C1 segment of cervical spinal cord (tissue), 14 donors: ENCODE data around the gene HMOX2.
A peak's percentile ranks its signal among the peaks of the same experiment; 100 is the strongest.

Experiments
- DNase-seq, 14 donors: peaks; one replicate each; lab custom pipeline; 2025; lab: John Stamatoyannopoulos, UW

HMOX2 gene

DNA sequence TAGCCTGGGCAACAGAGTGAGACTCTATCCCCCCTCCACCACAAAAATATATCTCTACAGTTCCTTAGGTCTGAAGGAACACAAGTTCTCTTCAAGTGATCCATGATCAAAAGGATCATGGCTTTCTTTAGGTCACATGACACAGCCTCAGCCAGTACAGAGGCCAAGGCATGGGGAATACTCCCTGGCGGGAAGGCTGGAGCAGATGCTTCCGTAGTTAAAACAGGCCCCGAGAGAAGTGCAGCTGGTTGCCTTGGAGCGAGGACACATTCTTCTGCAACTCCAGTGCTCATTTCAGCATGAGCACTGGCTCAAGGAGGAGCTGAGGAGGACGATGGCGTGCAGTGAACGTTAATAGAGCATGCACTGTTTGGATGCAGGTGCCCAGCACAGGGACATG is 48.9 kb downstream of the HMOX2 start:
- peak in 1 of 14 donors; percentile 17 for DNase-seq

DNA sequence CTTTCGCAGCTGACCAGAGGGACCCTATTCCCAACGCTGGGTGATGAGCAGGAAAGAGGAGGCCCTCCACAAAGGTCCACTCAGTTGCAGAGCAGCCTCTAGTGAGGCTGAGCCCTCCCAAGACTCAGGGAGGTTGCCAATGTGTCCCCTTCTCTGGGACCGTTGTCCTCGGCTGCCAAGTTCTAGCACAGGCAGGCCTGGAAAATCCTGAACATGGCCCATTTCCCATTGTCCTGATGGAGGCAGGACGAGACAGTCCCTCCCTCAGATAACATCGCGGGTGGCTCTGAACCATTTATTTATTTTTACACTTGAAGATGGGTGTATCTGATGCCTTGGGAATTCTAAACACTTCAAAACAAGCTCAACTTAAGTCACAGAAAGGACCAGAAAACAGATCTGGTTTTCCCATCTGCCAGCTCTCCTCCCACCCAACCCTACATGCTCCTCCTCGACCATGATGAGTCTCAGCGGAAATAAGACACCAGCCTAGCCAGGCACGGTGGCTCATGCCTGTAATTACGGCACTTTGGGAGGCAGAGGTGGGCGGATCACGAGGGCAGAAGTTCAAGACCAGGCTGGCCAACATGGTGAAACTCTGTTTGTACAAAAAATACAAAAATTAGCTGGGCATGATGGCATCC is 49.6 kb downstream of the HMOX2 start:
- DNase-seq, result no peak

DNA sequence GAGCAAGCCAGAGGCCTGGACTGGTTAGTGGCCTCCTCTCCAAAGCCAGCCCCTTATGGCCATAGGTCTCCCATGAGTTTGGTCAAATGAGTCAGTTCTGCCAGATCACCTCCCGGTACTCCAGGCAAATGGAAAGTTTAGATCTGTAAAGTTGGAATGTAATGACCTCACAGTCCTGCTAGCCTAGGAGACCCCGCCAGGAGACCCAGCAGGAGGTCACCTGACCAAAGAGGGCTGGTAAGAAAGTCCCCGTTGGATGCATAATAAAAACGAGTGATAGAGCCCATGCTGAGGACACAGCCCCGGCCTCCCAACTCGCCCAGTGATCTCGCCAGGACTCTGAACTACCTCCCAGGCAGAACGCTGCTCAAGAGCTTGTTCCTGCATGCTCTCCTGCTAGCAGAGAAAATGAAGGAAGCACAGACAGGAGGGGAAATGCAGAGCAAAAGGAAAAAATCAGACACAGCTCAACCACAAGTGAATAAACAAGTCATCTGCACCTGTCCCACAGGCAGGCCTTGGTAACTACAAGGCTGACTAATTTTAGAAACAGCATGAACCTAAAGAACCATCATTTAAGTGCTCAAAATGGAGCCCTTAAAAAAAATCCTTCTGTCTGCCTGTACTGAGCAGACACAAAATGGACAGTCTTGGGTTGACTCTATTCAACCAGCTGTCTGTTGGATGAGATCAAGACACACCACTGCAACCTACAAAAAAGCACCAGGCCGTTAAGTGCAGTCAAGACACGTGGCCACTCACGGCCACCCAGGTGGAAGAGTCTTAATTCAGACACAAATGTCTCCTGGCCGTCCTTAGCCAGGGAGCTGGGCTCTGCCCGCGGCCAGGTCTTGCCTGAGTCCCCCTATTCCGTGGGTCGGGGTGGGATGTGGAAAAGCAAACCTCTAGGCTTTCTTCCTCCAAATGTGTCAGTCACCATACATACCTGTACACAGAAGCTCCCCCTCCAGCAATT is 53.2 kb downstream of the HMOX2 start:
- DNase-seq, result peak in 1 of 14 donors; percentile 21

DNA sequence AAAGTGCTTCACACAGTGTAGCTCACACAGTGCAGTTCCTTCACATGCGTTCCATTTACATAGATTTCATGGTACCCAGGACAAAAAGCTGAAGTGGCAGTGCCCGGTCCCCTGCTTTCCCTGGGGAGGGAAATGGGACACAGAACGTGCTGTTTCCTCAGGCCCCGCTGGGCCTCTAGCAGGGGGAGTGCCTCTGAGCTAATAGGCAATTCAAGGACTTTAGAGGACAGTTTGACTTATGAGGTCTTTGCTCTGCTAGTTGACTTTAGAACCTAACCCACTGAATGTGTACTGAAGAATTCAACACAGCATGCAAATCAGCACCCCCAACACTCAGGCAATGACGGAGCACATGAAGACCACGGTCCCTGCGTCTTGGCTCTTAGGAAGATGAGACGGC is 55.6 kb downstream of the HMOX2 start:
- no peak for DNase-seq

DNA sequence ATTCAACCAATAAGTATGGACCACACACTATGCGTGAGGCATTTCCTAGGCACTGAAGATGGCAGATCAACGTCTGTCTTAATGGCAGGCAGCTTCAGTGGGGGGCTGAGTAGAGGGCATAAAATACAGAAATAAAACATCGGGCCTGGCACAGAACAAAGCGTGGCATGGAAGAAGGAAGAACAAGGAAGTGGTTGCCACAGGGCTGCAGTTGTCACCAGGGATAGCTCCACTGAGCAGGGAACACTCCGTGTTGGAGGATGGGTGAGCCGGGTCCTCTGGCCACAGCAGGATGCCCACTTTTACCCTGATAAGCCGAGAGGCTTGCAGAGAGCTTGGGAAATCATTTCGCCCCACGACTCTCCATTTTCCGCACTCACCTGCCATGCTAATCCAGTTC is 56.0 kb downstream of the HMOX2 start:
- no peak for DNase-seq

DNA sequence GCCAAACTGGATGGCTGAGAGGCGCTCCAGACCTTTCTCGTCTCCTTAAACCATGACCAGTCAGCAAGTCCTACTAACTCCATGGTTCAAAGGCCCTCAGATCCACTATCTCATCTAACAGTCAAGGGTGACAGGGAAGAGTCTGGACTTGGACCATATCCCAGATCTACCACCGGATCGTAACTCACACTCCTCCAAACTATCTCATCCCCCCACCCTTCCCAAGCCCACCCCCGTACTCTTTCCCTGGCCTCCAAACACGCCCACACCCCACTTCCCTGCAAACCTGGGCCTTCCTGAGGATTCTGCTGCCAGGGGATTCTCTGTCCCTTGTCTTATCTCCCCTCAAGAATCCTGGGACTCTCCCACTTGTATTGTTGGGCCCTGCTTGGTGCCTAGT is 57.3 kb downstream of the HMOX2 start:
- DNase-seq, result no peak

DNA sequence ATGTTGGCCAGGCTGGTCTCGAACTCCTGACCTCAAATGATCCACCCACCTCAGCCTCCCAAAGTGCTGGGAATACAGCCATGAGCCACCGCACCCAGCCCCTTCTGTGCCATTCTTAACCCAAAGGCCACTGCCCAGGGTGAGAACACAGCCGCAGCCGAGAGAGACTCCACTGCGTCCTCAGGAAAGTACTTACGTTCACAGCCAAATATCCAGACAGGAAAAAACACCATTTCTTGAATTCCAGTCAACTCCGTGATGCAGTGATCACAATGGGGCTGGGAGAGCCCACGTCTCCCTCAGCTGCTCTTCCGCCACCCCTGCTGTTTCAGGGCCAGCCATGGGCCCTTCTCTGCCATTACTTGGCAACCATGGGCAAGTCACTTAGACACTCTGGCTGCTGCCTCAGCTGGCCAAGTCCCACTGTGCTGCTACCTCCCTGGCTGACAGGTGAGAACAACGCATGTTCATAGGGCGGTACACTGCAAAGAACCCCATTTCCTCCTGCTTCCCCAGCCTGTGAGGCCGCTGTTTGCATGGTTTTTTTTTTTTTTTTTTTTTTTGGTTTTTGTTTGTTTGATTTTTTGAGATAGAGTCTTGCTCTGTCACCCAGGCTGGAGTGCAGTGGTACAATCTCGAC is 58.1 kb downstream of the HMOX2 start:
- no peak for DNase-seq

DNA sequence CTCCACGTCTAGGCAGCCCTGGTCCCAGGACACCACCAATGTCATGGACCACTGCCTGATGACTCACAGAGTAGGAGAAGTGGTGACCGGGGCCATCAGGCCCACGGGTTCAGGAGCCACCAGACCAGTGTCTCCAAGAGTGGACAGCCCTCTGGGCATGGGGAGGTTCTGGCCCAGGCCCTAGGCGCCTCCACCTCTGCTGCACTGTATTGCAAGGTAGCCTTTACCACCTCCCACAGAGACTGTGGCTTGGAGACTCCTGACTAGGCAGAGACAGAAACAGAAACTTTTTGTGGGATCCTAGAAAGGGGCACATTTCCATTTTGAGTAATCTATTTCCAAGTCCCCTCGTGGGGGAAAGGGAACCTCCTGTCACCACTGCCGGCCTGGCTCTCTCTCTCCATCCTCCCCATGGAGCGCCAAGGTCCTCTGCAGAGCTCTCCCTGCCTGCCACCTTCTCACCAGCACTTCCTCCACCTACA is 59.5 kb downstream of the HMOX2 start:
- no peak for DNase-seq

DNA sequence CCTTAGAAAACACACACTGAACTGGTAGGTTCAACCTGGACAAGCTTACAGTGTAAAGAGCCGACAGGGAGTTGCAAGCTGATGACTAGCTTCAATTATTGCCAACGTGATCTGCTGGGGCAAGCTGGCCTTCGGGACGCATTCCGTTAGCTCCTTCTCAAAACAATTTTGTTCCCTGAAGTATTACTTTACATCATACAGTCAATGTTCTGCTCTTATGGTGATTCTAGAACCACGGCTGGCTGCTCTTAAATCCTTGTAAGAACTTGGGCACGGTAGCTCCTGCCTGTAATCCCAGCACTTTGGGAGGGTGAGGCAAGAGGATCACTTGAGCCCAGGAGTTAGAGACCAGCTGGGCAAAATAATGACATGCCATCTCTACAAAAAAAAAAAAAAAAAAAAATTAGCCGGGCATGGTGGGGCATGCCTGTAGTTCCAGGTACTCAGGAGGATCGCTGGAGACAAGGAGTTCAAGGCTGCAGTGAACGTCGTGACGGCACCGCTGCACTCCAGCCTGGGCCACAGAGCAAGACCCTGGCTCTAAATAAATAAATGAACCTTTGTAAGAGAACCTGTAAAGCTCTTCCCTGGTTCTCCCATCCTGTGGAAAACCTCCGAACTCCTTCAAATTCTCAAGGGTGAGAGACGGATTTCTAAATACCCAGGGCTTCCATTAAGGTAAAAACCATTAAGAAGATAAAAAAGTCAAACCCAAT is 60.4 kb downstream of the HMOX2 start:
- DNase-seq, result no peak

DNA sequence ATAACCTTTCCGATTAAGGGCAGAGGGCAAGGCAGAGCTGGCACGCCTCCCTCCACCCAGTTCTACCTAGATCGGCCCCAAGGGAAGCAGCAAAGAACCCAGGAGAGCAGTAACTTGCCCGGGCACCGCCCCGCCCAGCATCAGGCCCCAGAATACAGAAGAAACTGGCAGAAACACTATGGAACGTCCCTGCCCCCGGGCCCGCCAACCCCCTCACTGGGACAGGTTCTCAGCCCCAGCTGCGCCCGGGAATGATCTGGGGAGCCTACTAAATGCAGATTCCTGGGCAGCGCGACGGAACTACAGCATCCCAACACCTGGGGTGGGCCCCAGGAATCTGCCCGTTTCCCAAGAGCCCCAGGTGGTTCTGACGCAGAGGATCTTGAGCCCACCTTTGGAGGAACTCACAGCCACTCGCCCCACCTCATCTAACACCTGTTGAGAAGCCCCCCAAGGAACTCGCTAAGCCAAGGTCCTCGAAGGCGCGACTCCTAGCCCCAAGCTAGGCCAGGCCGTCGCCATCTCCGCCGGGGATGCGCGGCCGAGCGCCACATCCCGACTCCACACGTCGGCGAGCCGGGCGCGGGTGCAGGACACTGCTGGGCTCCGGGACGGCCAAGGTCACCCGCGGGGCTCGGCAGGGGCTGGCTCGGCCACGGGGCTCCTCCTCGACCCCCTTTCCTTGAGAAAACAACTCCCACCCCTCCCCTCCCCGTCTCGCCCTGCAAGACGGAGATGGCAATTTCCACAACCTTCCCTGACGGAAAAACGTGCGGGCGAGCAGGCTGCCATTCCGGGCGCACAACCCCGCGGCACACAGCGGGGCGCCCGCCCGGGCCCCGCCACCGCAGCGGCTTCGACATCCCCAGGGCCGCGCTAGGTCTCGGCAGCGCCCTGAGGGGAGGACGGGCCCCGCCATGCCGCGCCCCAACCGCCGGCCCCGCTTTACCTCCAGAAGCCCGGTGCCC is 61.5 kb downstream of the HMOX2 start:
- DNase-seq, result peak in 6 of 14 donors; percentile 31 to 75 (median 56)

DNA sequence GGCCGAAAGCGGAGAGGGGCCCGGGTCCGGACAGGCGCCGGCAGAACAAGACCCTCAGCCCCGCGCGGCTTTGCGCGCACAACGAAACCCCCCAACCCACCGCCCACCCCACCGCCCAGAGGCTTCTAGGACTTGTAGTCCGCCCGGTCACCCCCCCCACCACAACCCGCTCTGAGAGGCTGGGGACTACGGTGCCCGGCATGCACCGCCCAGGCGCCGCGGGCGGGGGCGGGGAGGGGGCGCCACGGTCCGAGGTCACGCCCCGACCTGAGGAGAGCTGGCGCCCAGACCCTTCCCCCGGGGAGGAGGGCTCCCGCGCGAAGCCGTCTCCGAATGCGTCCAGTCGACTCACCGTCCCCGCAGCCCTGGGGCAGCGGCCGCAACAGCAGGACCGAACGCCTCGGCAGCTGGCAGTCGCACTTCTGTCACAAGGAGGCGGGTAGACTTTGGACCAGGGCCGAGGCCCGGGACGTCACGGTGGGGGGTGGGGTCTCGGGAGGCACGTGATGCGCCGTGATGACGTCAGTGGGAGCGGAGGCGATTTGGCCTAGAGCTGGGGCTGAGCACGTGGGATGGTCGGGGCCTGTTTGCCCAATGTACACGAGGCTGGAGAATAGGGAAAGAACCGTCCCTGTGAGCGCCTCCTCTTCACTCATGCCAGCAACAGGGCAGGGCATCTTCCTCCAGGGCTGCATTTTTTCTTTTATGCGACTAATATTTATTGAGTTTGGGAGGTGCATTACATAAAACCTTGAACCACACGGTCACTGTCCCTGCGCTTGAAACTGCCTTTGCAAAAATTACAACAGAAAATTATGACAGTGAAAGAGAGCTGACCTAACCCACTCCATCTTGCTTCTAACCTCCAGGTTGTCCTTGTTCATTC is 62.4 kb downstream of the HMOX2 start, which contains the start of gene CDIP1:
TSS of gene CDIP1 (minus strand) at position 424 of the 886 bp plus-strand sequence. CDS start 24,643 bp downstream, outside the sequence.
- DNase-seq, result peak; percentile 71 to 98 (median 96)

DNA sequence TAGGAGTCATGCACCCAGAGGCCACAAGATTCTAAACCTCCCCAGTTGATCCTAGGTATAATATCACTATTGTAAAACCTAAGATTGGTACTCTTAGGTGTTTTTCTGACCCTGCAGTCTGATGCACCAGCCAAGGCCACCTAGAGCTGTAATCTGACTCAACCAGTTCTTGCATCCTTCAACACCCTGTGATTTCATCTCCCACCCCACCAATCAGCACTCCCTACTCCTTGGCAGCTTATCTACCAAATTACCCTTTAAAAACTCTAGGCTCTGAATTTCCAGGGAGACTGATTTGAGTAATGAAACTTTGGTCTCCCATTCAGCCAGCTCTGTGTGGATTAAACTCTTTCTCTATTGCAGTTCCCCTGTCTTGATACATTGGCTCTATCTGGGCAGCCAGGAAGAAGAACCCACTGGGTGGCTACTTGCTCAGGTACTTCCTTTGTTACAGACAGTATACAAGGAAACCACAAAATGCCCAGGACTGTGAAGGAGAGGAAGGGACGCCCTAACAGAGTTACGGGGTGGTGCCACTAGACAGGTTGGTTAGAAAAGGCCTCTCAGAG is 63.6 kb downstream of the HMOX2 start:
- no peak for DNase-seq

DNA sequence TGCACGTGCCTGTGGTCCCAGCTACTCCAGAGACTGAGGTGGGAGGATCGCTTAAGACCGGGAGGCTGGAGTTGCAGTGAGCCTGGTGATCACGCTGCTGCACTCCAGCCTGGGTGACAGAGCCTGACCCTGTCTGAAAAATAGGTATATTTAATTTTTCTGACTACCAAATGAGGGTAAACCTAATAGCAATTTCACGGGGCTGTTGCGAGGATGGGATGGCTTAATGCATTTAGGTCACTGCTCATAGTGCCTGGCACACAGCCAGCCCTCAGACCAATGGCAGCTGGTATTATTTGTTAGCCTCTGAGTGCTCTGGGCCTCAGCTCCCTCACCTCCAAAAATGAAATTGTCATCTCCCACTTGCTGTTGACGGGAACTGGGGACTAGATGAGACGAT is 68.3 kb downstream of the HMOX2 start:
- peak in 1 of 14 donors; percentile 59 for DNase-seq

DNA sequence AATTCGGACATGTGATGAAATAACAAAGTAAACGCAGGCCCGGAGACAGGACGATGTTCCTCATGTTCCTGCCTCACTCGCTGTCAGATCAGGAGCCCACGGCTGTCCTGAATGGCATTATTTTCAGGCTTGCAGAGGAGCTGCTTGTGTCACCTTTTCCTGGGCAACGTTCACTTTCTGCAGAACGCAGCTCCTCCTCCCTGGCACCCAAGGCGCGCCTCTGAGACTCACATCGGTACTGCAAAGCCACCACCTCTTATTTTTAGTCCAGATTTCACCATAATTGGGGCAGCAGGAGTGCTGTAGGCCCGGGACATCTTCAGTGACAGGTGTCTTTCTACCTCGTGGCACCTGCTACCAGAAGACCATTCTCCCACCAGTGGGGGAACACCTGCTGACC is 71.9 kb downstream of the HMOX2 start:
- no peak for DNase-seq

DNA sequence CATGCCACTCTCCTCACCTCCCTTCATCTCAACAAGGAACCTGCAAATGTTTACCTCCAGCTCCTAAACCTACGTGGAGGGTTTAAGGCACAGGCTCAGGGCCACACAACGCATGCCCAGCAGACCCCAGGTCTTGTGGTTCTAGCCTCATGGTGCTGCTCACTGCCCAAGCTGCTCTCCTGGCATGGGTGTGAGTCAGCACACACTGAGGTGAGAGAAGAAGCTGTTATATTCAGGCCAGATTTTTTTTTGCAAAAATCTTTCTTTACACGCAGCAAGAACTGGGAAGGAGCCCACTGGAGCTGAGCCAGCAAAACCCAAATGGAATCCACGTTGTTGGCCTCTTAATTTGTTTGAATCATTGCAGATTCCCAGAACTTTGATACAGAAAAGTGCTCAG is 74.4 kb downstream of the HMOX2 start:
- DNase-seq, result no peak

DNA sequence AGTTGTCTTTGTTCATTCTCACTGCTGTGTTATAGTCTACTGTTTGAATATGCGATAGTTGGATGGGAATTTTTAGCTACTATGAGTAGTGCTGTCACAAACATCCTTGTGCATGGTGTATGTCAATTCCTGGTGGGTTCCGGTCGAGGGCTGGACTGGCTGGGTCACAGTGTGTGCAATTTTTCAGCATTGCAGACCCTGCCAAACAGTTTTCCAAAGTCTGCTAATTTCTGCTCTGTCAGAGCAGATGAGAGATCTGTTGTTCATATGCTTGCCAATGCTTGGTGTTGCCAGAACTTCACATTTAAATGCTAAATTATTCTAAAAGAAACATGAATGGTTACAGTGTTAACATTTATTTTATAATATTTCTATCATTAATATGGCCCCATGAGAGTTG is 76.3 kb downstream of the HMOX2 start:
- DNase-seq, result no peak

DNA sequence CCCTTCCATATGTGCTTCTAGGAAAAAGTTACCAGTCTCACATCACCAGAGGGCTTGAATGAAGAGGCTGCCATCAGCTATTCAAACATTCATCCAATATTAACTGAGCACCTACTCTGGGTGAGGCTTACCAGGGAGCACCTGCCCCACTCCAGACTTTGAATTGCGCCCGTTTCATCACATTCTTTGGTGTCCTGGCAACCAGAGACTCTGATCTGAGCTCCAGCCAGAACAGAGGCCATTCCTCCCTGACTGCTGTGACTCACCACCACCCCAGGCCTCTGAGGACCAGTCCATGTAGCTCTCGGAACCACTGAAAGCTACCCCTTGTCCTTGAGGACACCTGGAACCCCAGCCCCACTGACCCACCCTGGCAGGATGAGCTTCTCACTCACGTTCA is 79.9 kb downstream of the HMOX2 start, which contains the start of gene C16orf96:
TSS of gene C16orf96 (plus strand) at position 229 of the 400 bp plus-strand sequence. CDS start at position 379, 150 bp downstream.
- DNase-seq, result no peak

DNA sequence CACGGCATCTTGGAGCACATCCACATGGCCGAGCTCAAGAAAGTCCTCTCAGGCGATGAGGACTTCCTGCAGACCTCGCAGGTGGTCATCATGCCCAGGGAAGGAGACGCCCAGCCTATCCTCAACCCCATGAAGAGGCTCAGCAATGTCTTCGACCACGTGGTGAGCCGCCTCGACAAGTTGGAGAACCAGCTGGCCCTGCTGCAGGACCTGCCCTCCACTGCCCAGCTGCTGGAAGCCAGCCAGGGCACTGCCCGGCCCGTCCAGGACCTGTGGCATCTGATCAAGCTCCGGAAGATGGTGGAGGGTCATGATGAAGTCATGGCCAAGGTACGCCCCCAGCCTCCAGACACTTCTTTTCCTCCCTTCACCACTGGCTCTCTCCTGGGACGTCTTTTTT is 80.4 kb downstream of the HMOX2 start:
- DNase-seq, result no peak

DNA sequence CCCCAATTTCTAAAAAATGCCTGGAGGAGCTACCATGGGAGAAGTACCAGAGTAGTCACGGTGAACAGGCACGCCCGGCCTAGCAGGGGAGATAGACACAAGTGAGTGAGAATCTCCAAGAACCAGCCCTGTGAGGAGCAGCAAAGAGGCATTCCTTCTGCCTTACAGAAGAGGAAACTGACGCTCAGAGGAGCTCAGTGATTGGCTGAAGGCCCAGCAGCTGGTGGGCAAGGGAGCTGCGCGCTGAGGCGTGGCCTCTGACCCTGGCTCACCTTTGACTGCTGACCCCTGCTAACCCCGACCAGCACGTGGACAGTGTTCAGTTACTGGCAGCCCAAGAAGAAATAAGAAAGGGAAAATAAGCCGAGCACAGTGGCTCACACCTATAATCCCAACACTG is 81.8 kb downstream of the HMOX2 start:
- no peak for DNase-seq
